ENCODE results near the gene SGSH.
"Not testable (repeated sequence)": the region's sequence is repeated elsewhere in the genome, so short reads cannot be mapped to it uniquely, and the experiment has no call there.

The SGSH gene

DNA sequence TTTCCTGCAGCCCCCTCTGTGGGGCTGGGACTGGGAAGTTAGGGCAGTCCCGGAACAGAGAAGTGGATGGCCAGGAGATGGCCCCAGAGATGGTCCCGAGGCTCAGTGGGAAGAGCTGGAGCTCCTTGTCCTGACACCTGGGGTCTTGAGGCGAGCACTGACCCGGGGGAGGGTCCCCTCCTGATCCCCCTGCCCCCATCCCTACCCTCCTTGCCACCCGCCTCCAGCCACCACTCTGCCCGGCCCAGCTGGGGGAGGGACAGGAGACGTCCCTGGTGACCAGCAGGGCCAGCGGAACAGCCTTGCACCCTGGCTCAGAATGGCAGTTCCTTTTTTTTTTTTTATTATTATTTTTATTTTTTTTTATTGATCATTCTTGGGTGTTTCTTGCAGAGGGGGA is 26.6 kb upstream of the SGSH start:
- in situ Hi-C loops (cut with MboI; ENCODE audit: low pct_unique_long_range_greater_than_20kb, low sequenced_read_pairs, unreplicated experiment), result no loop called here
- TF ChIP-seq, protein P1, sequence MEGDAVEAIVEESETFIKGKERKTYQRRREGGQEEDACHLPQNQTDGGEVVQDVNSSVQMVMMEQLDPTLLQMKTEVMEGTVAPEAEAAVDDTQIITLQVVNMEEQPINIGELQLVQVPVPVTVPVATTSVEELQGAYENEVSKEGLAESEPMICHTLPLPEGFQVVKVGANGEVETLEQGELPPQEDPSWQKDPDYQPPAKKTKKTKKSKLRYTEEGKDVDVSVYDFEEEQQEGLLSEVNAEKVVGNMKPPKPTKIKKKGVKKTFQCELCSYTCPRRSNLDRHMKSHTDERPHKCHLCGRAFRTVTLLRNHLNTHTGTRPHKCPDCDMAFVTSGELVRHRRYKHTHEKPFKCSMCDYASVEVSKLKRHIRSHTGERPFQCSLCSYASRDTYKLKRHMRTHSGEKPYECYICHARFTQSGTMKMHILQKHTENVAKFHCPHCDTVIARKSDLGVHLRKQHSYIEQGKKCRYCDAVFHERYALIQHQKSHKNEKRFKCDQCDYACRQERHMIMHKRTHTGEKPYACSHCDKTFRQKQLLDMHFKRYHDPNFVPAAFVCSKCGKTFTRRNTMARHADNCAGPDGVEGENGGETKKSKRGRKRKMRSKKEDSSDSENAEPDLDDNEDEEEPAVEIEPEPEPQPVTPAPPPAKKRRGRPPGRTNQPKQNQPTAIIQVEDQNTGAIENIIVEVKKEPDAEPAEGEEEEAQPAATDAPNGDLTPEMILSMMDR (IDR thresholded peaks at IDR 0.05; ENCODE audit: extremely low read depth, insufficient read depth, missing control alignments), result no peak
- DNase-seq (ENCODE audit: low spot score), result no peak

GRCh38 chr17:80246266-80246681 is 26.1 kb upstream of the SGSH start:
- in situ Hi-C loops (cut with MboI; ENCODE audit: low pct_unique_long_range_greater_than_20kb, low sequenced_read_pairs, unreplicated experiment), result no loop called here
- TF ChIP-seq, protein P1 (IDR thresholded peaks at IDR 0.05; ENCODE audit: extremely low read depth, insufficient read depth, missing control alignments), result no peak
- no peak for DNase-seq (ENCODE audit: low spot score)

- in situ Hi-C loops (cut with MboI; ENCODE audit: low pct_unique_long_range_greater_than_20kb, low sequenced_read_pairs, unreplicated experiment), result no loop called here
- TF ChIP-seq, protein P1 (IDR thresholded peaks at IDR 0.05; ENCODE audit: extremely low read depth, insufficient read depth, missing control alignments), result no peak
- no peak for DNase-seq (ENCODE audit: low spot score)
Measured at GRCh38 chr17:80245566-80246265, 25.6 kb upstream of the SGSH start.

- in situ Hi-C loops (cut with MboI; ENCODE audit: low pct_unique_long_range_greater_than_20kb, low sequenced_read_pairs, unreplicated experiment), result no loop called here
- TF ChIP-seq, protein P1 (IDR thresholded peaks at IDR 0.05; ENCODE audit: extremely low read depth, insufficient read depth, missing control alignments), result no peak
Measured at GRCh38 chr17:80244871-80245509, 24.9 kb upstream of the SGSH start.

DNA sequence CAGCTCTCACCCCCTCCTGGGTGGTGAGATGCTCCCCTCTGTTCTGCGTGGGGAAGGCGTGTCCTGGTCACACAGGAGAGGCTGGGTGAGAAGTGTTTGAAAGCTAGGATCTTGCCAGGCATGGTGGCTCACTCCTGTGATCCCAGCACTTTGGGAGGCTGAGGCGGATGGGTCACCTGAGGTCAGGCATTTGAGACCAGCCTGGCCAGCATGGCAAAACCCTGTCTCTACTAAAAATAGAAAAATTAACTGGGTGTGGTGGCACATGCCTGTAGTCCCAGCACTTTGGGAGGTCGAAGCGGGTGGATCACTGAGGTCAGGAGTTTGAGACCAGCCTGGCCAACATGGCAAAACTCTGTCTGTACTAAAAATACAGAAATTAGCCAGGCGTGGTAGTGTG is 24.3 kb upstream of the SGSH start:
- in situ Hi-C loops (cut with MboI; ENCODE audit: low pct_unique_long_range_greater_than_20kb, low sequenced_read_pairs, unreplicated experiment), result not testable (repeated sequence)

More at GRCh38 chr17:80244871-80245509, 24.9 kb upstream of the SGSH start:
- DNase-seq (ENCODE audit: low spot score), result no peak

DNA sequence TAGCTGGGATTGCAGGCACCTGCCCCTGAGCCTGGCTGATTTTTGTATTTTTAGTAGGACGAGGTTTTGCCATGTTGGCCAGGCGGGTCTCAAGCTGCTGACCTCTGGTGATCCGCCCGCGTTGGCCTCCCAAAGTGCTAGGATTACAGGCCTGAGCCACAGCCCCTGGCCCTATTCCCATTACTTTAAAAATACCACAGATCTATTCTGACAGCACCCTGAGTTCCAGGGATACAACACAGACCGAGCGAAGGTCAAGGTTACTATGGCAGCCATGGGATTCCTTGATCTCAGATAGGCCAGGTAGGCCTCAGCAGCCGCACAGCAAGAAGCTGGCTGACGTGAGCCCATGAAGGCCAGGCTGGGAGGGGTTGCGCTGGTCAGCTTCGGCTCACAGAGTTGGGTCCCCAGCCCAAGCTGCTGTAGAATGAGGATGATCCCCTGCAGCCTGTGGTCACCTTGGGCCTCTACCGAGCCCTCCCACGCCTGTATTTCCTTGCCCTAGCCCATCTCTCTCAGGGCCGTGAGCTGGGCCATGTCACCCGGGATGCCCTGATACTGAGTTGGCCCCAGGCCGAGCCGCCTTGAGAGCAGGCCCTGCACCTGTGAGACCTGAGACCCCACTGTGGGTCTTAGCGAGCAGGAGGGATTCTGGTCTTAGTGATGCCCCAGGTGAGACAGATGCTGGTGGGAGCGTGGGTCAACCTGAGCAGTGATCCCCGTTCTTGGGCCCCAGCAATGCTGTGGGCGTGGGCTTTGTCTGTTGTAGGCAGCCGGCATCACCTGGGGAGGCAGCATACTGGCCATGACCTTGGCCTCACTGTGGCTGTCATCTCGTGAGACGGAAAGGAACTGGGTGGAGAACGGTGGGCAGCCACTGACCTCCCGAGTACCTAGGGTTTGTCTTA is 23.6 kb upstream of the SGSH start:
- in situ Hi-C loops (cut with MboI; ENCODE audit: low pct_unique_long_range_greater_than_20kb, low sequenced_read_pairs, unreplicated experiment), result no loop called here
- TF ChIP-seq, protein P1 (IDR thresholded peaks at IDR 0.05; ENCODE audit: extremely low read depth, insufficient read depth, missing control alignments), result no peak
- no peak for DNase-seq (ENCODE audit: low spot score)

More for the DNA sequence above, 24.3 kb upstream of the SGSH start:
- DNase-seq (ENCODE audit: low spot score), result not testable (repeated sequence)
